Sigmoid colon (tissue), 7 donors: ENCODE data around the gene DLG3. TPM values are rescaled to one million over a fixed set of nuclear protein-coding genes. Genes with fewer than 3 reads are reported as not detected.

Experiments
- DNase-seq: peaks from one replicate; pipeline ENCODE4 v3.0.0-alpha.2; 2019
- H3K27ac ChIP-seq, 4 donors: fragments of 200-600 bp; sonication (generic); one replicate each; pipeline ENCODE4 v1.5.1; 2016 to 2019; ENCODE audit warnings: mild to moderate bottlenecking in 1 of 4
- H3K27me3 ChIP-seq, 3 donors: fragments of 200-600 bp; sonication (generic); one replicate each; pipeline ENCODE4 v1.5.1; 2019; ENCODE audit warnings: mild to moderate bottlenecking in 1 of 3
- H3K36me3 ChIP-seq, 4 donors: fragments of 200-600 bp; sonication (generic); one replicate each; pipeline ENCODE4 v1.5.1; 2016 to 2019
- H3K4me1 ChIP-seq, 4 donors: fragments of 200-600 bp; sonication (generic); one replicate each; pipeline ENCODE4 v1.5.1; 2017 to 2019
- H3K4me3 ChIP-seq, 4 donors: fragments of 200-600 bp; sonication (generic); one replicate each; pipeline ENCODE4 v1.5.1; 2017 to 2019; ENCODE audit warnings: mild to moderate bottlenecking in 2 of 4, moderate library complexity in 1 of 4
- H3K9me3 ChIP-seq, 4 donors: fragments of 200-600 bp in 3 of 4; sonication (generic) in 3 of 4; one replicate each; pipeline versions ENCODE4 v1.5.1 to v1.6.1; 2013 to 2019
- EP300 ChIP-seq, 4 donors: sonication (generic); formaldehyde crosslinking; IDR thresholded peaks; one replicate each; pipeline ENCODE4 v1.6.1; 2017; ENCODE audit warnings: antibody characterized with exemption in 4 of 4
- POLR2A ChIP-seq, 2 donors: fragments of 450-650 bp; IDR thresholded peaks; one replicate each; pipeline ENCODE4 v1.6.1; 2016; ENCODE audit warnings: antibody characterized with exemption in 2 of 2, mild to moderate bottlenecking in 2 of 2, moderate library complexity in 2 of 2
- POLR2AphosphoS5 ChIP-seq, 4 donors: sonication (generic); formaldehyde crosslinking; IDR thresholded peaks; one replicate each; pipeline ENCODE4 v1.6.1; 2017; ENCODE audit warnings: antibody characterized with exemption in 4 of 4
- WGBS, 2 donors: extraction: QIAGEN DNeasy Blood & Tissue Kit; methylation state at CpG; one replicate each; pipeline ENCODE4 v1.1.7; 2013; 5-methylcytosine and 5-hydroxymethylcytosine counted together
- intact Hi-C: fragments of 100-400 bp; cut with DNase I; formaldehyde crosslinking; loops from one replicate; pipeline ENCODE4 v1.15.1; 2023
- polyA plus RNA-seq, 3 donors: library from polyadenylated mRNA; stranded (reverse); fragments of 200-250 nt; gene quantifications; one replicate each; pipeline ENCODE4 v1.2.3, GENCODE V29; 2013
- total RNA-seq, 4 donors: library from RNA; depleted of rRNA; stranded (reverse); fragments of >200 nt; gene quantifications; one replicate each; pipeline ENCODE4 v1.1.0, GENCODE V29; 2016
- TF ChIP-seq, protein P1 (sequence below), 4 experiments: fragments of 450-650 bp in 3 of 4; fragments of 200-600 bp in 1 of 4; IDR thresholded peaks; one replicate each; pipeline ENCODE4 v1.5.1; 2016 to 2019; ENCODE audit warnings: antibody characterized with exemption in 4 of 4, mild to moderate bottlenecking in 3 of 4, moderate library complexity in 2 of 4
- donor health status: healthy with polysubstance abuse.
- donor health status: Bipolar disorder and iron deficiency.
- donor health status: healthy.

Gene DLG3
- total and polyA plus RNA-seq, 7 donors: 12.5 to 35.2 (median 24.0) TPM

DNA sequence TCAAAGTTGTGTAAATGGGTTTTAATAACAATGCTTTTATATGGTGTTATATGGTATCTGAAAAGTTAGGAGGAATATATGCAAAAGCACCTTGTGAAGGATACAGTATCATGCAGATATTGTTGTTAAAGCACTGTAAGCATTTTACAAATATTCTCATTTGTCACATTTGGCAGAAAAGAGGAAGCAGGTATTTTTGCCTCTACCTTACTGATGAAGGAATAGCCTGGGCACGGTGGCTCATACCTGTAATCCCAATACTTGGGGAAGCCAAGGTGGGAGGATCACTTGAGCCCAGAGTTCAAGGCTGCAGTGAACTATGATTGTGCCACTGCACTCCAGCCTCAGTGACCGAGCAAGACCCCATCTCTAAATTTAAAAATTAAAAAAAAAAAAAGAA lies 33.7 kb upstream of the DLG3 start:
- DNase-seq: no peak
- TF ChIP-seq, protein P1, sequence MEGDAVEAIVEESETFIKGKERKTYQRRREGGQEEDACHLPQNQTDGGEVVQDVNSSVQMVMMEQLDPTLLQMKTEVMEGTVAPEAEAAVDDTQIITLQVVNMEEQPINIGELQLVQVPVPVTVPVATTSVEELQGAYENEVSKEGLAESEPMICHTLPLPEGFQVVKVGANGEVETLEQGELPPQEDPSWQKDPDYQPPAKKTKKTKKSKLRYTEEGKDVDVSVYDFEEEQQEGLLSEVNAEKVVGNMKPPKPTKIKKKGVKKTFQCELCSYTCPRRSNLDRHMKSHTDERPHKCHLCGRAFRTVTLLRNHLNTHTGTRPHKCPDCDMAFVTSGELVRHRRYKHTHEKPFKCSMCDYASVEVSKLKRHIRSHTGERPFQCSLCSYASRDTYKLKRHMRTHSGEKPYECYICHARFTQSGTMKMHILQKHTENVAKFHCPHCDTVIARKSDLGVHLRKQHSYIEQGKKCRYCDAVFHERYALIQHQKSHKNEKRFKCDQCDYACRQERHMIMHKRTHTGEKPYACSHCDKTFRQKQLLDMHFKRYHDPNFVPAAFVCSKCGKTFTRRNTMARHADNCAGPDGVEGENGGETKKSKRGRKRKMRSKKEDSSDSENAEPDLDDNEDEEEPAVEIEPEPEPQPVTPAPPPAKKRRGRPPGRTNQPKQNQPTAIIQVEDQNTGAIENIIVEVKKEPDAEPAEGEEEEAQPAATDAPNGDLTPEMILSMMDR (IDR thresholded peaks at IDR 0.05): no peak
- Histone ChIP-seq H3K9me3 (no peaks in the 10 kb centered on the region), H3K4me3 (no peak overlapping the region), H3K36me3 (no peaks in the 10 kb centered on the region), H3K4me1 (no peaks in the 10 kb centered on the region), H3K27ac (no peak overlapping the region), H3K27me3 (no peaks in the 10 kb centered on the region)
- intact Hi-C loops: no loop called here
- WGBS, 2 donors: 84 to 100% methylated on average over 2 of the region's 2 CpGs

DNA sequence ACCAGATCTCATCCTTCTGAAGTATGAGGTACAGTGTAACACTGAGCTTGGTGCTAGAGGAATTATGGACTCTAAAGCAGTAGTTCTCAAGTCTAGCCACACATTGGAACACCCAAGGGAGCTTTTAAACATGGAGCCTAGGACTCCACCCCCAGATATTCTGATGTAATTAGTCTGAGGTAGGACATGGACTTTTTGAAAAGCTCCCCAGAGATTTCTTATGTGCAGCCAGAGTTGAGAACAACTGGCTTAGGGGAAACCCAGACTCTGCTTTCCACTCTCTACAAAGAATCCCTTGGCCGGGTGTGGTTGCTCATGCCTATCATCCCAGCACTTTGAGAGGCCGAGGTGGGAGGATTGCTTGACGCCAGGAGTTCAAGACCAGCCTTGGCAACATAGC lies 33.2 kb upstream of the DLG3 start:
- 94 to 96% methylated on average over 3 of the region's 3 CpGs for WGBS, 2 donors
- intact Hi-C loops: no loop called here

DNA sequence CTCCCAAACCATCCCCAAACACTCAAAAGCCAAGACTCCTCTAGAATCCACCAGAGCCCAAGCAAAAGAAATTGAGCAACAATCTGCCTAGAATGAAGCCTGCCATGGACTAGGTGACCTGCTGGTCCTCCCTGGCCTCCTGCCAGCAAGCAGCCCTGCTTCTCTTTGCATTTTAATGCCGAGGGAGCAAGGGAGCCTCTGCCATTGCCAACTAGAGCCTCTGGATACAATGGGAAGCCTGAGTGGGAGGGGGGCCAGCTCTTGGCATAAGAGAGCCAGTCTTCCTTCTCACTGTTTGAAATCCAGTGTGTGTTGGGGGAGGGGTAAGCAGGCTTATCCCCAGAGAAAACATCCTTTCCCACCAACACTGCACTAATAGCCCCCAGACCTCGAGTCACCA lies 23.0 kb upstream of the DLG3 start:
- H3K36me3 ChIP-seq: no peaks in the 10 kb centered on the region
- TF ChIP-seq POLR2A (IDR thresholded peaks at IDR 0.05): no peak
- no peak for TF ChIP-seq POLR2AphosphoS5 (IDR thresholded peaks at IDR 0.05)
- no peak for TF ChIP-seq EP300 (IDR thresholded peaks at IDR 0.05)
- TF ChIP-seq, protein P1 (IDR thresholded peaks at IDR 0.05): no peak
- no peak overlapping the region for H3K27ac ChIP-seq
- intact Hi-C loops: loop anchor here (10.0 kb wide), 1 partner anchor 217 kb away; no protein-coding TSS in a partner anchor
- no peaks in the 10 kb centered on the region for H3K9me3 ChIP-seq
- no peaks in the 10 kb centered on the region for H3K4me1 ChIP-seq
- no peaks in the 10 kb centered on the region for H3K27me3 ChIP-seq
- 60 to 75% methylated on average over 2 of the region's 2 CpGs for WGBS, 2 donors
- no peak for DNase-seq
- H3K4me3 ChIP-seq: no peak overlapping the region

More for the DNA sequence above, 33.2 kb upstream of the DLG3 start:
- Histone ChIP-seq H3K4me1 (no peaks in the 10 kb centered on the region), H3K36me3 (no peaks in the 10 kb centered on the region), H3K4me3 (no peak overlapping the region), H3K27ac (no peak overlapping the region), H3K9me3 (no peaks in the 10 kb centered on the region), H3K27me3 (no peaks in the 10 kb centered on the region)
- DNase-seq: no peak
- TF ChIP-seq, protein P1 (IDR thresholded peaks at IDR 0.05): no peak
- TF ChIP-seq POLR2AphosphoS5 (IDR thresholded peaks at IDR 0.05) (no peak), POLR2A (IDR thresholded peaks at IDR 0.05) (no peak), EP300 (IDR thresholded peaks at IDR 0.05) (no peak)

DNA sequence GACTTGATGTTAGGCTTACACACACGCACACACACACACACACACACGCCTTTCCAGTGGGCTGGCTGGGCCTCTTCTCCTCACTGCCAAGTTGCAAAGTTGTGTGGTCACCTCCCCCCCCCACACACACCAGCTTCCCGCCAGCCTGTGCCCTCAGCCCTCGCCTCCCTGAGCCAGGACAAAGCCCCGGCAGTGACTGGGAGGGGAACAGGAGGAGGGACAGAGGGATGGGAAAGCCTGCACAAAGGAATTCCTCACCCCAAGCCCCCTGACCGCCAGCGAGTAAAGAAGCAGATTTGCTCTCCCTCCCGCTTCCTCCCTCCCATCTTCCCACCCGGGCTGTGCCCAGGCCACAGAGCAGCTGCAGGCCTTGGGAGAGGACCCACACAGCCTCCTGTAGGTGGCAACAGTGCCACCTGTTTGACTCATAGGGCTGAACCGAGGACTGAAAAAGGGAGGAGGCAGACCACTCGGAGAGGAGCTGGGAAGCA lies 21.7 kb upstream of the DLG3 start, which contains the start of gene GDPD2:
GDPD2 (plus strand) TSS at position 464 of the 491 bp plus-strand sequence. CDS start 1,671 bp downstream, outside the sequence.
- Histone ChIP-seq H3K27me3 (no peaks in the 10 kb centered on the region), H3K9me3 (no peaks in the 10 kb centered on the region), H3K4me3 (no peak within 1 kb of the TSS), H3K36me3 (no peaks in the 10 kb centered on the region), H3K4me1 (no peaks in the 10 kb centered on the region), H3K27ac (no peak within 1 kb of the TSS)
- intact Hi-C loops: loop anchor here (10.0 kb wide), 1 partner anchor 218 kb away; no protein-coding TSS in a partner anchor
- DNase-seq: no peak
- TF ChIP-seq EP300 (IDR thresholded peaks at IDR 0.05) (no peak), POLR2A (IDR thresholded peaks at IDR 0.05) (no peak), POLR2AphosphoS5 (IDR thresholded peaks at IDR 0.05) (no peak)
- TF ChIP-seq, protein P1 (IDR thresholded peaks at IDR 0.05): no peak
- WGBS, 2 donors: 25 to 33% methylated on average over 11 of the region's 11 CpGs
